HG02870 (cell line): ENCODE measurements around the gene RASA3.
"Not testable (repeated sequence)": the region's sequence is repeated elsewhere in the genome, so short reads cannot be mapped to it uniquely, and the experiment has no call there.

Experiments used
- ATAC-seq: cut with Tn5 transposase; IDR thresholded peaks from one replicate; pipeline ENCODE4 v1.9.1; 2021; ENCODE audit warnings: mild to moderate bottlenecking, moderate library complexity; ENCODE audit not compliant: unreplicated experiment

RASA3 gene

DNA sequence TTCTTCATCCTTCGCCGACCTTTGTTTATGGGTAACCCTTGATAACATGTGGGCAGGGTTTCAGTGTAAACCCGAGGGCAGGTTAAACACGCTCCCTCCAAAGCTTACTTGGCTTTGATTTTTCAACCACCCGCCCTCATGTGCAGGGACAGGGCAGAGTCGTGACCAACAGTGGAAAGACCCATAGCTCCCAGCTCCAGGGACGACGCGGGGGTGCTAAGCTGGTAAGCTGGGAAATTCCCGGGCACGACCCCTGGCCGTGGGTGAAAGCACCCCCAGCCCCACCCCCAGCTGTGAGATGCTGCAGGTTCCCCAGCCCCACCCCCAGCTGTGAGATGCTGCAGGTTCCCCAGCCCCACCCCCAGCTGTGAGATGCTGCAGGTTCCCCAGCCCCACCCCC, 17.8 kb downstream of the RASA3 start:
- ATAC-seq: not testable (repeated sequence)

DNA sequence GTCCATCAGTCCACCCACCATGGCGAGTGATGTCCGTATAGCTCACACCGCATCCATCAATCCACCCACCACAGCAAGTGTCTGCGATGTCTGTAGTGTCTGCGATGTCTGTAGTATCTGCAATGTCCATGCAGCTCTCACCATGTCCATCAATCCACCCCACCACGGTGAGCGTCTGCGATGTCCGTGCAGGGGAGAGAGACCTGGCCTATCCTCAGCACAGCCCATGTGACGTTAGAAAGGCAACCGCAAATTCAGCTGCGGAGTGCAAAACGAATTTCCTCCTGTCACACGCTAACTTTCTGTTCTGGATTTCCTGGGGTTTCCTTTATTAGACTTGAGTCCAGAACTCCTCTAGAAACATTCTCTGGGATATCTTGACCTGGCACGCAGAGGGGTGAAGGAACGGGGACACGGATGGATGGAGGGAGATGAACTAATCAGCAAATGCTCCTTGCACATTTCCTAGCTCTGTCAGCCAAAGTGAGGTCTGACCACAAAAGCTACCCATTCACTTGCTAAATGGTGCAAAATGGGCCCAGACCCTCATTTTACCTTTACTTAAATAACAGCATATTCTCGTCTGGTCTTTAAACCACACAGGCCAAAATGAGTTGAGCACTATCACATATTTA, 18.3 kb downstream of the RASA3 start:
- no peak for ATAC-seq

DNA sequence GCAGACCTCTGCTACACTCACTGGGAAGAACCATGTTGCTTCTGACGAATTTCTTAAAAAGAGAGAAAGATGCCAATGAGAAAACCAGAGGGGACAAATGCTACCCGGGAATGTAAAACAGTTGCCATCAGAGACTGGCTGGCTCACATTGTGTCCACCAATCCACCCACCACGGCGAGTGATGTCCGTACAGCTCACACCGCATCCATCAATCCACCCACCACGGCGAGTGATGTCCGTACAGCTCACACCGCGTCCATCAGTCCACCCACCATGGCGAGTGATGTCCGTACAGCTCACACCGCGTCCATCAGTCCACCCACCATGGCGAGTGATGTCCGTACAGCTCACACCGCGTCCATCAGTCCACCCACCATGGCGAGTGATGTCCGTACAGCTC, 19.0 kb downstream of the RASA3 start:
- ATAC-seq: not testable (repeated sequence)

- ATAC-seq: no peak
Observed at GRCh38 chr13:114112826-114113322, 19.5 kb downstream of the RASA3 start.

- ATAC-seq: no peak
Observed at GRCh38 chr13:114112231-114112825, 20.1 kb downstream of the RASA3 start.

GRCh38 chr13:114111577-114111976, 20.8 kb downstream of the RASA3 start:
- ATAC-seq: no peak

- not testable (repeated sequence) for ATAC-seq
Observed at GRCh38 chr13:114110830-114111189, 21.6 kb downstream of the RASA3 start.

DNA sequence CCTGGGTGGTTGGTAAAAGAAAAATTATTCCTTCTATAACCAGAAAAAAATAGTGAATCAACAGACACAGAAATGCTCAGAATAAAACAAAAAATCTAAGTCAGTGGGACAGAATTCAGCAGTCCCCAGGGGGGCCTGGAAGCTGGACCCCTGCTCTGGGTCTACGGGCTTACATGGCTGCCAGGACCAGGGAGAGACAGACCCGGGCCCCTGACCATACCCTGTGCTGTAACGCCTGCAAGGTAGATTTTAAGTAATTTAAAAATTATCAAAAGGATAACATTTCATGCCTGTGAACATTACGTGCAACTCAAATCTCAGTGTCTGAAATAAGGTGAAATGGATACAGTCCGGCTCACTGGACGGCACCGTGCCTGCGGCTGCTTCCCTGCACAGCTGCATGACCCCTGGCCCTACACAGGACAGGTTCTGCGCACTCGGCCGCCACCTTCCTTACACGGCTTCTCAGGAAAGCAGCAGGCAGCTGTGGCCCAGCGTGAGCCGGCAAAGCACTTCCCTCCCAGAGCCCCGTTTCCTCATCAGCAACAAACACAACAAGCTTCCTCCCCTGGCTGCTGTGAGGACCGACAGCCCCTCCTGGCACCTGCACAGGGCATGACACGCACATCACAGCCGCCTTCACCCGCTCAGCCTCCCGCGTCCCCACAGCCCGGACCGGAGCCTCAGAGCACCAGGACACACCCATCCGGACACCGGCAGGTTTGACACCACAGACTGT, 22.2 kb downstream of the RASA3 start:
- ATAC-seq: no peak

DNA sequence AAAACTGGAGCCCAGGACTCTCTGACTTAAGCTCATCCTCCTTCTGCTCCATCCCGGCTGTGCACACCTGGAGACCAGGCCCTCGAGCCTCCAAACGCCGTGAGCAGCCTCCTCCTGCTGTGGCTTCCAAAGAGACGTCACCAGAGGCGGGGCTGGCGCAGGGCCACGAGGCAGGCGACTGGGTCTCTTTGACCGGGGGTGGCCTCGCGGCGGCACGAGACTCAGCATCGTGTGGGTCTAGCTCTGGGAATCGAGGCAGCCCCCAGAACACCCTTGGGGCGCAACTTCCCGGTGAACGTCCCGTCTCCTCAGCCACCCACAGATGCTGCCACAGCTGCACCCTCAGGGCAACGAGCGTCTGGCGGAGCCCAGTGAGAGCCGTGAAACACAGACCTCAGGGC, 22.8 kb downstream of the RASA3 start:
- no peak for ATAC-seq

DNA sequence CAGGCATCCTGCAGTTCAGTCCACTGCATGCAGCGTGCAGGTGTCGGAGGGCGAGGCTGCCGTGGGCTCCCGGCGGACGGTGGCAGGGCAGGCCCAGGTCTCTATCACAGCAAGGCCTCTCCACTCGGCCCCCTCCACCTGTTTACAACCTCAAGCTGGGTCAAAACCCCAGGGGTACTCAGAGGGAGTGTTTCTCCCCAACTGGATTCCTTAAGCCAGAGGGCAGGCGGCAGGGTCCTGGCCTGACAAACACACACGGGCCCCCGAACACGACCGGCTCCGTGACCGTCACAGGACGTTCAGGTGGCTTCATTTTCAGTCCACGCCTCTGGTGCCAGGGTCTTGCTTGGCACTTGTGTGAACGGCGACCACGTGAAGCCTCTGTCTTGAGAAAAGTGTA, 23.5 kb downstream of the RASA3 start:
- ATAC-seq: no peak

DNA sequence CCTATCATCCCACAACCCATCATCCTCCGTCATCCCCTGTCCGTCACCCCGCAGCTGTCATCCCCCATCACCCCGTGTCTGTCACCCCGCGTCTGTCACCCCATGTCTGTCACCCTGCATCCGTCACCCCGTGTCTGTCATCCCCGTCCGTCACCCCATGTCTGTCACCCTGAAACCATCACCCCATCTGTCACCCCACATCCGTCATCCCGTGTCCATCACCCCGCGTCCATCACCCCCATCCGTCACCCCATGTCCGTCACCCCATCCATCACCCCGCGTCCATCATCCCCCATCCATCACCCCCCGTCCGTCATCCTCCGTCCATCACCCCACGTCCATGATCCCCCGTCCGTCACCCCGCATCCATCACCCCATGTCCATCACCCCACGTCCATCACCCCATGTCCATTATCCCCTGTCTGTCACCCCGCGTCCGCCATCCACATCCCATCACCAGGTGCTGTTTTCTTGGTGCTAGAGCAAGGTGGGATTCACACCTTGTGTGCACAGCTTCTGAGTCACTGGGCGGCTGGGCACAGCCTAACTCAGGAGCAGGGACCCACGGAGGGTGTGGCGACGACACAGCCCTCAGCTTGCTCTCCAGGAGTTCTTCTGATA, 24.2 kb downstream of the RASA3 start:
- ATAC-seq: no peak

DNA sequence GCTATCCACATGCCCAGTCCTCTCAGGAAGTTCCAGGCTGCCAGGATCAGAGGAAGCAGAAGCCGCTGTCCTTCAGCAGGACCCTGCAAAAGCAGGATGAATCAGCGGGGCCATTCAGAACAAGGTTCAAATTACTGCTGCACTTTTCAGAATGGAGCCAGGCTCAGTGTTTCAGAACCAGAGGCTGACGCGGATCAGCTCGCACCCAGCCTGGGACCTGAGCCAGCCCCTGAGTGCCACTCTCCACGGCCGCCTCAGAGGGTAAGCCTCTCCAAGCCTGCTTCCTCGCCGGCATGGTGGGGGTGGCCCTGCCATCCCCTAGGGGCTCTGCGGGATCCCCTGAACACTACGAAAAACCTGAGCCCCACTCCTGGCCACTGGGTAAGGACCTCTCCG, 24.7 kb downstream of the RASA3 start:
- no peak for ATAC-seq

DNA sequence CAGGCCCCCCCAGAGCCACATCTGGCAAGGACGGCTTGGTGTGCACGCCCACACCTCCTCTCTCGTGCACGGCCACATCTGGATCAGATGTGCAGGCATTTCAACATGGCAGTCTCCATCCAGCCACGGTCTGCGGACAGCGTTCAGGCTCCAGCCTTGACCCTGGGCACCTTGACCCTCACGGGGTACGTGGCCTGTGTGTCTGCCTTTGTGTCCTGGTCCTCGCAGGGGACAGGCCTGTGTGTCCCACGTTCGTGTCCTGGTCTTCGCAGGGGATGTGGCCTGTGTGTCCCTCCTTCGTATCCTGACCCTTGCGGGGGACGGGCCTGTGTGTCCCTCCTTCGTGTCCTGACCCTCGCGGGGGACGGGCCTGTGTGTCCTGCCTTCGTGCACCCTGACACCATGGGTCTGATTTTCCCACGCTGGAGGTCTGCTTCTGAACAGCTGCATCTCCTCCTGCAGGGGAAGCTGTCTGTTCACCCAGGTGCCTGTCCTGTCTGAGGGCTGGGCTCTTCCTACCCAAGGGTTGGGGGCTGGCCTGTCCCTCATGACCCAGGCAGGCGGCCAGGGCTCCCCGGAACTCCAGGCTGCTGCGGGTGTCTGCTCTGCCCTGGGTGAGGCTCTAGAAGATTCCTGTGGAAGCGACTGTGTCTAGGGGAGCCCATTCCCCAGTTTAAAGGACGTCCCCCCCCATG, 25.3 kb downstream of the RASA3 start:
- ATAC-seq: no peak

DNA sequence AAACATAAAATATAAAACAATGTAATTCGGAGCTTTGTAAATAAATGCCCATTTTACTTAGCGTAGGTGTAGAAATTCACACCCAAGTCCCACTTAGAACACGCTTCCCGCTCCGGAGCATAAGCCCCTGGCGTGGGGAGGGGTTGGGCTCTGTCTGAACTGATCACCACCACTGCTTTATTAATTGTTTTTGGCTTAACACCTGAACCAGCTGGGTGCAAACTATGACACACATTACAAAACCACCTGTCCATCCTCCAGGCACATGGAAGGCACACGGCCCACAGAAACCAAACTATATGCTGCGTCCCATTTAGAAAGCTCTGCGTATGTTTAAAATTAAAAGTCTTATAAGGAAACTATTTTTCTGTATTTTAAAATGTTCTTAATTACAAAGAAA, 25.9 kb downstream of the RASA3 start:
- ATAC-seq: no peak

- no peak for ATAC-seq
Observed at GRCh38 chr13:114105521-114106225, 26.8 kb downstream of the RASA3 start.

DNA sequence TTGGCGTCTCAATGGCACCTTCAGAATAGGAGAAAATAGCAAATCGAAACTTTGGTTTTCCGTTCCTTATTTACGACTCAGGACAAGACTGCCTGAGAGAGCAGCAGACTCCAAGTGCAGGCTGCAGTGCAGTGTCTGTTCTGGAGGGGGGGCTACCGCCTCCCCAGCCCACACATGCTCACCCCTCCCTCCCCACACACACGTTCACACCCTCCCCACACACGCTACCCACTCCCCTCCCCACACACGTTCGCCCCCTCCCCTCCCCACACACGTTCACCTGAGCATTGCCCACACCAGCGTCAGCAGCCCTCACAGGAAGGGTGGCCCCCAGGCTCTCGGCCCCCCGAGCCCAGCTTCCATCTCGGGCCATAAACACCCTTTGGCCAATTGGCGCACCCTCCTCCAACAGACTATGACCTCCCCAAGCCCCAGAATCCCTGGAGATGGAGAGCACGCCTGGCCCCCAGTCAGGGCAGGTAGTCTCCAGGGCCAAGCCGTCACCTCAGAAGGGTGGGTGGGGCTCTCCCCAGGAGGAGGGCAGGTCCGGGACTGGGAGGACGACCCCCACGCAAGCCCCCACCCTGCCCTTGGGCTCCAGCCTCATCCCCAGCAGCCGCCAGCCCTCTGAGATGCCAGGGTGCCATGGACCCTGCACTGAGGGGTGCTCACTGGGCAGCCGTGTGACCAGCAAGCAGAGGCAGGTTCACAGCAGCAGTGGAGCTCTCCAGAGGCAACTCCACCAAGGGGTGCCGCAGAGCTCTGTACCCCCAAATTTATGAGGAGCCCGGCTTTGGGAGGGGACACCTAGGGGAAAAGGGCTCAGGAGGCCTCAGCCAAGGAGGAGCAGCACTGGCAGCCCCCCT, 27.5 kb downstream of the RASA3 start:
- no peak for ATAC-seq

DNA sequence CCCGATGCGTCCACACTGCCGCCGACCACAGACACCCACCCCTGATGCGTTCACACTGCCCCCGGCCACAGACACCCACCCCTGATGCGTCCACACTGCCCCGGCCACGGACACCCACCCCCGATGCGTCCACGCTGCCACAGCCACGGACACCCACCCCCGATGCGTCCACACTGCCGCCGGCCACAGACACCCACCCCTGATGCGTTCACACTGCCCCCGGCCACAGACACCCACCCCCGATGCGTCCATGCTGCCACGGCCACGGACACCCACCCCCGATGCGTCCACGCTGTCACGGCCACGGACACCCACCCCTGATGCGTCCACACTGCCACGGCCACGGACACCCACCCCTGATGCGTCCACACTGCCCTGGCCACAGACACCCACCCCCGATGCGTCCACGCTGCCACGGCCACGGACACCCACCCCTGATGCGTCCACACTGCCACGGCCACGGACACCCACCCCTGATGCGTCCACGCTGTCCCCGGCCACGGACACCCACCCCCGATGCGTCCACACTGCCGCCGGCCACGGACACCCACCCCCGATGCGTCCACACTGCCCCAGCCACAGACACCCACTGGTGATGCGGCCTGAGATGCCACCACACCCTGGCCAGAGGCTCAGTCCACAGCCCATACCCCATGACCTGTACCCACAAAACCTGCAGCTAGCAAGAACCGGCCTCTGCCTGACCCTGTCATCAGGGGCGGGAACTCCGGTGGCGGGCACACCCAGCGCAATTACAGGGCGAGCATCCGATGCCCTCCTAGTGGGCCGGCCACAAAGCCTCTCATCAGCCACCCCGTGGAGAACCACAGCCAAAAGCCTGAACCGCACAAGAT, 28.4 kb downstream of the RASA3 start:
- ATAC-seq: no peak

GRCh38 chr13:114103289-114103621, 29.2 kb downstream of the RASA3 start:
- ATAC-seq: not testable (repeated sequence)
